Measurements from ENCODE around the gene UBXN11.

UBXN11 gene

DNA sequence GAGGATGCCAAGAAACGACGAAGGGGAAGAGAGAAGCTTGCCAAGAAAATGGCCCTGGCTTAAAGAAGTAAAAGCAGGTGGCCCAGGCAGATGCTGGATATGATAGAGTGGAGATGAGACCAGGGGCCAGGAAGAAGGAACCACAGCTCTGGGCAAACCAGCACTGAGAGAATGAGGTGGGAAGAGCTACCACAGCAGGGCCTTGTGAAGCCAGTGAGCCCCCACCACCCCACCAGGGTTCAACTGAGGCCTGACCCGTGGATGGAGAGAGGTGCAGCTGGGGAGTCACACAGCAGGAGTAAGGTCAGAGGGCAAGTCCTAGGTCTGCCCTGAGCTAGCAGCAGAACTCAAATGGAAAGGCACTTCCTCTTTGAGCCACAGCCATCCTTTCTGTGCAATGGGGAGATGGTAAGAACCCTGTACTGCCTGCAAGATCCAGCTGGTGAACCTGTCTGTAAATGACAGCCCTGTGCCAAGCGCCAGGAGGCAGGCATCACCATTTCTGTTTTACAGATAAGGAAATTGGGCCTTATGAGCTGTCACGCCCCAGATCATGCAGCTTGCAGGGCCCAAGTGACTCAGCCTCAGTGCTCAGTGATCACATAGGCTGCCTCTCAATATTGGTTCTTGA lies 18.0 kb downstream of the UBXN11 start:
- DNase-seq (ENCODE audit: insufficient read length, low spot score) (no peak), FAIRE-seq (no peak)

DNA sequence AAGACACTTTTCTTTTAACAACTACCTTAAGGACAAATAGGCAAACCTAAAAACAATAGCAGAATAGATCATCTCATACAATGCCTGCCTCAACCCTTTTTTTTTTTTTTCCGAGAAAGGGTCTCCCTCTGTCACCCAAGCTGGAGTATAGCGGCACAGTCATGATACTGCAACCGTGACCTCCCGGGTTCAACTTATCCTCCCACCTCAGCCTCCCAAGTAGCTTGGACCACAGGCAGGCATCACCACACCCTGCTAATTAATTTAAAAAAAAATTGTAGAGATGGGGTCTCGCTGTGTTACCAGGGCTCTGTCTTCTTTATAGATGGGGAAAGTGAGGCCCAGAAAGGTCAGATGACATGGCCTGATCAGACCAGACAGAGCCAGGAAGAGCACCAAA lies 18.6 kb downstream of the UBXN11 start:
- DNase-seq (ENCODE audit: insufficient read length, low spot score) (no peak), FAIRE-seq (no peak)

DNA sequence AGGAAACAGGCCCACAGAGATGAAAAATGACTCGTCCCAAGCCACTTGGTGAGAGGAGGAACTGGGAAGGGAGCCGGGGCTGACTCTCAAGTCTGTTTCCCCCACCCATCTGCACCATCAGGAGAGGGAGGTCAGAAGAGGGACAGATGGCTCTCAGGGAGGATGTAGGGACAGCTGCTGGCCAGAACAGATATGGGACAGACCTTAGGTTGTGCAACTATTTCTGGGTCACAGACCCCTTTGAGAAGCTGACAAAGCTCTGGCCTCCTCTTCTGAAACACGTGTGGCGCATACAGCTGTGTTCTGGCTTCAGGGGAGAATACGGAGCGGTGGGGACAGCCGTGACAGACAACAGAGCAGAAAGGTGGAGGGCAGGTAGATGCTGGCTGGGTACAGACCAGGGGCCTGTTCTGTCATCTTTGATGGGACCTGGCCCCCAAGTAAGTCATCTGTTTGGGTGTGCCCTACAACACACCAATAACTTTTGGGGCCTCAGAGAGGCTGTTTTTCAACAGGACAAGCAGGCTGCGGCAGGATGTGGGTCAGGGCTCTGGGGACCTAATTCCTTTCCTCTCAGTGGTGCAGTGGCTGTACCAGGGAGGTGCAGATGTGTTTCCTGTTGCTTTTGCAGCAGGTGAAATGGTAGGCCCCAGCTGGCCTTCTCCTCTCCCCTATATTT lies 19.3 kb downstream of the UBXN11 start:
- no peak for DNase-seq (ENCODE audit: insufficient read length, low spot score)
- no peak for FAIRE-seq

GRCh38 chr1:26286064-26286416 lies 20.4 kb downstream of the UBXN11 start:
- DNase-seq (ENCODE audit: insufficient read length, low spot score) (no peak), FAIRE-seq (no peak)

- DNase-seq (ENCODE audit: insufficient read length, low spot score) (no peak), FAIRE-seq (no peak)
Observed at GRCh38 chr1:26285366-26286063, 20.9 kb downstream of the UBXN11 start.

- peak; percentile 84 for DNase-seq (ENCODE audit: insufficient read length, low spot score)
- FAIRE-seq = peak; percentile 54
Observed at GRCh38 chr1:26284597-26285347, 21.7 kb downstream of the UBXN11 start.

GRCh38 chr1:26283871-26284596 lies 22.4 kb downstream of the UBXN11 start:
- FAIRE-seq (no peak), DNase-seq (ENCODE audit: insufficient read length, low spot score) (no peak)

DNA sequence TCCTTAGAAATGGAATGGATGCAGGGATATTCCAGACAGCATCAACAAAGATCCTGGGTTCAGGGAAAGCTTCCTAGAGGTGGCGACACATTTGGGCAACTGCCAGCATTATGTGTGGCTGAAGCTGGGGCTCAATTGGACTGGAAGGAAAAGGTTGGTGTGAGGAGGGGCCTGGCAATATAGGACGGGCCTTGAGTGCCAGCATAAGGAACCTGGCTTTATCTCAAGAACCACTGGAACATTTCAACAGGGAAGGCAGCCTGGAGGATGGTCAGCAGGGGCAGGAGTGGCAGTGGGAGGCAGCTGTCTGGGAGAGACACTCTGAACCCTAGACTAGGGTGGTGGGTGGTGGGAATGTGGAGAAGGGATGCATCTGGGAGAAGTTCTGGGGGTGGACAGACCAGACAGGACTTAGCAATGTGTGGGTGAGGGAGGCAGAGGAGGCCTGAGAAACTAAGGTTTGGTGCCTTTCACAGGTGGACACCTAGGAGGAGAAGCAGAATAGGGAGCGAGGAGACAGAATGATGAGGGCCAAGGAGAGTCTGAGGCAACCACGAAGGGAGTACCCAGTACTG lies 23.1 kb downstream of the UBXN11 start:
- DNase-seq (ENCODE audit: insufficient read length, low spot score) = no peak
- FAIRE-seq = no peak

DNA sequence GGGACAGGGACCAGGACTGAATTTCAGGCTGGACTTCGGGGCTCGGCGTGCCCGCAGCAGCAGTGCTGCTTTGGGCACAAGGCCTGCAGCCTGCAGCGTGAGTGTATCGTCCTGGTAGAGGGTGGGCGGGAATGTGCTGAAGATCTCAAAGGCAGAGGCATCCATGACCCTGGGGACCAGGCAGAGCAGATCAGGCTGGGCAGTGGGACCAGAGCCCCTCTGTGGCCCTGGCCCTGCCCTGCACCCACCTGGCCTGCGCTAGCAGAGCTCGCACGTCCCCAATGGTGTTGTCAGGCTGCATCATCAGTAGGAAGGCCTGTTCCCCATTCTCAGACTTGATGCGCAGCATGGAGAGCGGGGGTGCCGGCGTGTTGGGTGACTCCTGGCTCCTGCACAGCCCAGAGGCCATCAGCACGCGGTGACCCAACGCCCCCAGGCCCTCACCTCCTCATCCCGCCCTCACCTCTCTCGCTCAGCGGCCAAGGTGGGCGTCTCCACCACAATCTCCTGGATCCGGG lies 24.0 kb downstream of the UBXN11 start:
- DNase-seq (ENCODE audit: insufficient read length, low spot score) (no peak), FAIRE-seq (no peak)

GRCh38 chr1:26281971-26282370 lies 24.5 kb downstream of the UBXN11 start:
- FAIRE-seq (no peak), DNase-seq (ENCODE audit: insufficient read length, low spot score) (no peak)

GRCh38 chr1:26281091-26281958 lies 25.1 kb downstream of the UBXN11 start:
- DNase-seq (ENCODE audit: insufficient read length, low spot score) (no peak), FAIRE-seq (no peak)

- FAIRE-seq (peak; percentile 42), DNase-seq (ENCODE audit: insufficient read length, low spot score) (peak; percentile 59)
Observed at GRCh38 chr1:26280333-26281042, 25.9 kb downstream of the UBXN11 start.

GRCh38 chr1:26279456-26280332 lies 26.7 kb downstream of the UBXN11 start, which contains the start of gene SH3BGRL3:
SH3BGRL3 (plus strand) TSS chr1:26280086; CDS start chr1:26280156, 70 bp downstream.
- FAIRE-seq (peak; percentile 38), DNase-seq (ENCODE audit: insufficient read length, low spot score) (peak; percentile 71)

DNA sequence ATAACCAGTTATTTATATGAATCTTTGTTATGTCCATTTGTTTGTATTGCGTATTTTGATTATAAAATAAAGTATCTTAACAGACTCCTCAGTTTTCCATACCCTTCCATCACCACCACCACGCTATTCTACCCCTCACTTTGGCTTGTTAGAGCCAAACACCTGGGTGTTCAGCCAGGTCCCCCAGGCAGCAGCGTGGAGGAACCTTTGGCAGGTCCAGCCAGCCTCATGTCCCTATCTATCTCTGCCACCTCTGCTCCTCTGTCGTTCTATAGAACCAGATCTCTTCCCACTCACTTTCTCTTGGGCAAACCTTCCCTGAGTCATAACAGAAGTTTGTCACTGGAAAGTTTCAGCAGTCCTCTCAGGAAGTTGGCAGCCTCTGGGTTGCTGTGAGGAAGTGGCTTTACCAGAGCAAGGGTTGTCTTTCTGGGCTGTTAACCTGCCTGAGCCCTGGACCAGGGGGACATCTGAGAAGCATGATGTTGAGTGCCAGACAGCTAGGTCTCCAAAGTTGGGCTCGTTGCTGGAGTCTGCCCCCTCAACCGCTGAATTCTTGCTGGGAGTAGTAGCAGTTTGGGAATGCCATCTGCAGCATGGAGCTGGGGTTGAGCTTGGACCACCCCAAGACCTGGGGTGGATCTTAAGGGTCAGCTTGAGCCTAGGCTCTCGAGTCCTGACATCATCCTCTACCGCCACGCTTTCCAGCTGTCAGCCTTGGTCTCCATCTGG lies 27.5 kb downstream of the UBXN11 start:
- DNase-seq (ENCODE audit: insufficient read length, low spot score) (no peak), FAIRE-seq (no peak)

DNA sequence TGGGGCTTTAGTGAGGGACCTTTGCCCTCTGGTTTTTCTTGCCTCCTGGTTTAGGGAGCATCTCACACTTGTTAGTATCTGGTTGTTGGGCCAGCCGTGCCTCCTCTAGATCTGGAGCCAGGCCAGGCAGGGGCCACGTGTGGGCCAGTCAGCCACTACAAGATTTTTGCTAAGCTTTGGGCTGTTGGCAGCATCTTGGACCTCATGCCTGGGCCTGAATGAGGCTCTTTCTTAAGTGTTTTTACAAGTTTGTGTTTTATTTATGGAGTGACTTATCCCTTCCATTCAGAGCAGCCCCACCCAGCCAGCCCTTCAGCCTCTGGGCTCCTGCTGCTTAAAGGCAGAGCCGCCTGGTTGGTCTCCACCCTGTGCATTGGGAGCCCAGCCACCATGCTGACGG lies 28.1 kb downstream of the UBXN11 start:
- FAIRE-seq = no peak

DNA sequence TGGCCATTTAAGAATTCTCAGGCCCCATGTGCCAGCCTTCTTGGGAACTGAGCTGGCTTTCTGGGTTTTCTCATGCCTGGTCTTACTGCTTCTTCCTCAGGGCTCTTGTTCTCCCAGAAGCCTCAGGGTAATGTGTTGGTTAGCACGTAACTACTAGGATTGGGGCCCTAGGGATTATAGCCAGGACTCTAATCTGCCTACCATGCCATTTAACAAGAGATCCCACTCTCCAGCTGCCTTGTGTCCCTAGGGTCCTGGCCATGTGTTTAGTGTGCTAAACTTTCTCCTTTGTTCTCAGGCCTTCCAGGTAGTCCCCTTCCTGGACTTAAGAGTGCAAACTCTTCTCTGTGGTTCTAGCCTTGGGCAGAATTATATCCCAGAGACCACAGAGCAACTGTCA lies 28.7 kb downstream of the UBXN11 start:
- FAIRE-seq (no peak), DNase-seq (ENCODE audit: insufficient read length, low spot score) (no peak)

More for the DNA sequence above, 28.1 kb downstream of the UBXN11 start:
- DNase-seq (ENCODE audit: insufficient read length, low spot score) = no peak

GRCh38 chr1:26277261-26277661 lies 29.2 kb downstream of the UBXN11 start:
- FAIRE-seq = no peak

More at GRCh38 chr1:26277261-26277661, 29.2 kb downstream of the UBXN11 start:
- DNase-seq (ENCODE audit: insufficient read length, low spot score) = no peak

All from HTR-8/SVneo (cell line).